Measurements from ENCODE around the gene BEGAIN.

Gene BEGAIN

DNA sequence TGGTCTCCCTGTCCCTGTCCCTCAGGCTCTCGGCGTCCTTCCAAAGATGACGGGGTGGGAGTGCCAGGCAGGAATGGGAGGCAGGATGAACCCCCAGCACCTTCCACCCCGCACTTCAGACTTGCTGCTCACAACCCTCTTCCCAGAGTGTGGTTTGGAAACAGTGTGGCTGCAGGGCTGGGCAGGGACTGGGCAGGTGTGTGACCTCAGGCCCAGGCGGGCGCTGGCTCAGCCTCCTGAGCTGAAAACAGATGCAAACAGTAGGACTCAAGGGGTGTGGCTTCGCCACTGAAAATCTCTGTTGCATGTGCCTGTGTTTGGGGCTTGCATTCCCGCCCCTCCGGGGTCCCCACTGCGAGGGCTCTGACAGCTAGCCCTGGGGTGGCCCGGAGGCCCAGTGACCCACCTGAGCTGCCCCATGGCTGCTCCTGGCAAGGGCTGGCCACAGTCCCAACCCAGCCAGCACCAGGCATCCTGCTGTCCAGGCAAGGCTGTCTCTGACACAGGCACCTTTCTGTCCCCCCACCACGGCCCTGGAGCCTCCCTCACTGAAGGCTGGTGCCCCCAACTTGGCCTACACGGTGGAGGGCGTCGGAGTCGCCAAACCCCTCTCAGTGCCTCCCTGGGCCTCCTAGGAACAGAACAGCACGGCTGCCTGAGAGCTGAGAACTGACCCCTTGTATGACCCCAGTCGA is 46.1 kb downstream of the BEGAIN start:
- Histone ChIP-seq H3K79me2 (ENCODE audit: insufficient read depth, low read length) (no peaks in the 10 kb centered on the region), H3K9me3 (ENCODE audit: low read length) (no peaks in the 10 kb centered on the region), H3K4me2 (ENCODE audit: low read length) (no peak overlapping the region), H2AFZ (ENCODE audit: low read length) (no peak overlapping the region), H3K27me3 (ENCODE audit: insufficient read depth, low read length) (no peaks in the 10 kb centered on the region; the same call in 1 of the 2 replicates), H3K9ac (ENCODE audit: low read length) (no peak overlapping the region), H3K9me2 (ENCODE audit: low read depth, low read length) (no peaks in the 10 kb centered on the region), H3K4me1 (ENCODE audit: insufficient read depth, low read length, severe bottlenecking) (peaks cover 3% of the 10 kb centered on the region), H3K36me3 (ENCODE audit: insufficient read depth, low read length) (no peaks in the 10 kb centered on the region), H3K4me3 (ENCODE audit: low read depth, low read length, poor library complexity, severe bottlenecking) (no peak overlapping the region), H4K20me1 (ENCODE audit: insufficient read depth, low read length) (no peaks in the 10 kb centered on the region), H3K27ac (ENCODE audit: low read depth, low read length, poor library complexity, severe bottlenecking) (no peak overlapping the region), H3F3A (ENCODE audit: insufficient read depth, low read length) (no peaks in the 10 kb centered on the region)
- no peak for TF ChIP-seq EZH2 (IDR thresholded peaks at IDR 0.05; ENCODE audit: borderline replicate concordance, low read length)
- TF ChIP-seq, protein P1, sequence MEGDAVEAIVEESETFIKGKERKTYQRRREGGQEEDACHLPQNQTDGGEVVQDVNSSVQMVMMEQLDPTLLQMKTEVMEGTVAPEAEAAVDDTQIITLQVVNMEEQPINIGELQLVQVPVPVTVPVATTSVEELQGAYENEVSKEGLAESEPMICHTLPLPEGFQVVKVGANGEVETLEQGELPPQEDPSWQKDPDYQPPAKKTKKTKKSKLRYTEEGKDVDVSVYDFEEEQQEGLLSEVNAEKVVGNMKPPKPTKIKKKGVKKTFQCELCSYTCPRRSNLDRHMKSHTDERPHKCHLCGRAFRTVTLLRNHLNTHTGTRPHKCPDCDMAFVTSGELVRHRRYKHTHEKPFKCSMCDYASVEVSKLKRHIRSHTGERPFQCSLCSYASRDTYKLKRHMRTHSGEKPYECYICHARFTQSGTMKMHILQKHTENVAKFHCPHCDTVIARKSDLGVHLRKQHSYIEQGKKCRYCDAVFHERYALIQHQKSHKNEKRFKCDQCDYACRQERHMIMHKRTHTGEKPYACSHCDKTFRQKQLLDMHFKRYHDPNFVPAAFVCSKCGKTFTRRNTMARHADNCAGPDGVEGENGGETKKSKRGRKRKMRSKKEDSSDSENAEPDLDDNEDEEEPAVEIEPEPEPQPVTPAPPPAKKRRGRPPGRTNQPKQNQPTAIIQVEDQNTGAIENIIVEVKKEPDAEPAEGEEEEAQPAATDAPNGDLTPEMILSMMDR (IDR thresholded peaks at IDR 0.05; ENCODE audit: low read length) = no peak

DNA sequence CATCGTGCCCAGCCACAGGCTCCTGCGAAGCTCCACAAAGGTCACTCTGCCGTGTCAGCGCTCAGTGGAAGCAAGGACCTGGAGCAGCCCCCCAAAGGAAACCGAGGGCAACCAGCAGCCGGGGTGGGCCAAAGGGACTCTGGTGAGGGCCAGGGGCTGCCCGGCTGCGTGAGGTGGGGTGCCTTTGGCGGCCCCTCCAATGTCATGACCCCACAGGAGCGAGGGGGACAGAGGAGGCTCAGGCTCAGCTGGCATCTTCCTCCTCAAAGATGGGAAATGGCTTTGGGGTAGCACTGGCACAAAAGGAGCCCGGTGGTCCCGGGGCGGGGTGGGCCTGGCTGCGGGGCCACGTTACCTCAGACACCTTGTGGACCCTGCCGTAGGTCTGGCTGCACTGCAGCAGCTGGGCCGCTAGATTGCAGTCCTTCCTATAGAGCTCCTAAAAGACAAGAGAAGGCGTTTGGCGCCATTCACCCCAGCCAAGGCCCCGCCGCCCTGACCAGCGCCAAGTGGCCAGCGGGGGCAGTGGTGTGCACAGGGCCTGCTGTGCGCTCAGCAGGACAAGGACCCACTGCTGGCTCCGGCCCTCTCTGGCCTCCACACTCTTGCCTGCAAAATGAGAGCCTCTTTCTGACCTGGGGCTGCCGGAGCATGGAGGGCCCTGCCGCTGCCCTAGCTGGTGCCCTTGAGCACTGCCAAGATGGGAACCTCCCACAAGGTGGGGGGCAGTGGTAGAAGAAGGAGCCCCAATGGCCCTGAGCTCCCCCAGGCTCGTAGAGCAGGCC is 46.9 kb downstream of the BEGAIN start:
- Histone ChIP-seq H3K4me2 (ENCODE audit: low read length) (no peak overlapping the region), H3K9me2 (ENCODE audit: low read depth, low read length) (no peaks in the 10 kb centered on the region), H3K9ac (ENCODE audit: low read length) (no peak overlapping the region), H3F3A (ENCODE audit: insufficient read depth, low read length) (no peaks in the 10 kb centered on the region), H3K9me3 (ENCODE audit: low read length) (no peaks in the 10 kb centered on the region), H4K20me1 (ENCODE audit: insufficient read depth, low read length) (no peaks in the 10 kb centered on the region), H3K27ac (ENCODE audit: low read depth, low read length, poor library complexity, severe bottlenecking) (no peak overlapping the region), H3K4me1 (ENCODE audit: insufficient read depth, low read length, severe bottlenecking) (no peaks in the 10 kb centered on the region), H3K4me3 (ENCODE audit: low read depth, low read length, poor library complexity, severe bottlenecking) (no peak overlapping the region), H3K36me3 (ENCODE audit: insufficient read depth, low read length) (no peaks in the 10 kb centered on the region), H3K79me2 (ENCODE audit: insufficient read depth, low read length) (no peaks in the 10 kb centered on the region), H3K27me3 (ENCODE audit: insufficient read depth, low read length) (no peaks in the 10 kb centered on the region; the same call in 1 of the 2 replicates), H2AFZ (ENCODE audit: low read length) (no peak overlapping the region)
- TF ChIP-seq EZH2 (IDR thresholded peaks at IDR 0.05; ENCODE audit: borderline replicate concordance, low read length) = no peak
- TF ChIP-seq, protein P1 (IDR thresholded peaks at IDR 0.05; ENCODE audit: low read length) = no peak

DNA sequence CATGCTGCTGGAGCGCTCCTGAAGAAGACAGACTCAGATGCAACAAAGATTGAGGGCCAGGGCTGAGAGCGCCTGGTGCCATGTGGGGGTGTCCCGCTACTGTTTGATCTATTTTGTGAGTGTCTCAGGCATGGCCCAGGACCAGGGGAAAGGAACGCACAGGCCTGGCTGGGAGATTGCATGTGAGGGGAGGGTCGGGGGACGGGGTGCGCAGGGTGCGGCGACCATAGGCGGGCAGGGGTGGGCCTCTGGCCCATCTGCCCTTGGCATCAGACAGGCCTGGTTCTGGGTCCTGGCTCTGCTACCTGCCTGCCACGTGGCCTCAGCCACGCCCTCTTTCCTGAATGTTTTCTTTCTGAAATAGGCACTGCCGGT is 47.5 kb downstream of the BEGAIN start:
- TF ChIP-seq, protein P1 (IDR thresholded peaks at IDR 0.05; ENCODE audit: low read length) = no peak
- no peak for TF ChIP-seq EZH2 (IDR thresholded peaks at IDR 0.05; ENCODE audit: borderline replicate concordance, low read length)

More for the DNA sequence above, 47.5 kb downstream of the BEGAIN start:
- Histone ChIP-seq H2AFZ (ENCODE audit: low read length) (no peak overlapping the region), H3K27me3 (ENCODE audit: insufficient read depth, low read length) (no peaks in the 10 kb centered on the region; the same call in 1 of the 2 replicates), H3K9me2 (ENCODE audit: low read depth, low read length) (no peaks in the 10 kb centered on the region), H3F3A (ENCODE audit: insufficient read depth, low read length) (no peaks in the 10 kb centered on the region), H3K36me3 (ENCODE audit: insufficient read depth, low read length) (no peaks in the 10 kb centered on the region), H3K4me1 (ENCODE audit: insufficient read depth, low read length, severe bottlenecking) (no peaks in the 10 kb centered on the region), H3K4me2 (ENCODE audit: low read length) (no peak overlapping the region), H3K9me3 (ENCODE audit: low read length) (no peaks in the 10 kb centered on the region), H3K4me3 (ENCODE audit: low read depth, low read length, poor library complexity, severe bottlenecking) (no peak overlapping the region), H3K27ac (ENCODE audit: low read depth, low read length, poor library complexity, severe bottlenecking) (no peak overlapping the region), H4K20me1 (ENCODE audit: insufficient read depth, low read length) (no peaks in the 10 kb centered on the region), H3K79me2 (ENCODE audit: insufficient read depth, low read length) (no peaks in the 10 kb centered on the region), H3K9ac (ENCODE audit: low read length) (no peak overlapping the region)

Measured in OCI-LY1 (cell line).